Lower lobe of right lung (tissue), 2 donors: ENCODE data around the gene CHSY1. TPM values are rescaled to one million over a fixed set of nuclear protein-coding genes. Genes with fewer than 3 reads are reported as not detected.

ENCODE experiments used
- ATAC-seq, 2 donors: fragments of 200-7000 bp; cut with Tn5 transposase; one replicate each; pipeline ENCODE4 v1.9.1; 2020 to 2022; ENCODE audit warnings: mild to moderate bottlenecking in 2 of 2, moderate library complexity in 2 of 2
- DNase-seq: peaks from one replicate; pipeline ENCODE4 v3.0.0-alpha.2; 2020
- H3K27ac ChIP-seq: fragments of 200-600 bp; one replicate; pipeline ENCODE4 v1.8.0; 2022
- H3K27me3 ChIP-seq: fragments of 200-600 bp; one replicate; pipeline ENCODE4 v1.8.0; 2022; ENCODE audit warnings: low read depth
- H3K36me3 ChIP-seq: fragments of 200-600 bp; one replicate; pipeline ENCODE4 v1.8.0; 2022; ENCODE audit warnings: mild to moderate bottlenecking
- H3K4me1 ChIP-seq: fragments of 200-600 bp; one replicate; pipeline ENCODE4 v1.8.0; 2022
- H3K4me3 ChIP-seq: fragments of 200-600 bp; one replicate; pipeline ENCODE4 v1.8.0; 2022; ENCODE audit warnings: mild to moderate bottlenecking
- H3K9me3 ChIP-seq: fragments of 200-600 bp; one replicate; pipeline ENCODE4 v1.8.0; 2022
- CTCF ChIP-seq: fragments of 200-600 bp; IDR thresholded peaks from one replicate; pipeline ENCODE4 v1.8.0; 2022; ENCODE audit warnings: antibody characterized with exemption, mild to moderate bottlenecking
- intact Hi-C: fragments of 100-400 bp; cut with DNase I; formaldehyde crosslinking; loops from one replicate; pipeline ENCODE4 v1.11.0; 2022
- total RNA-seq: library from RNA; stranded (reverse); fragmentation: NEBNext Ultra II Directional; extraction: Animal tissue kit (Norgen Biotek cat#: 25700); gene quantifications from one replicate; pipeline ENCODE4 v1.2.1, GENCODE V29; 2021
- donor health status: DM: no; HTN: yes; CAD: no; lungs with severe emphysema.

The CHSY1 gene
- total RNA-seq, 1 donor from 2014 or later: 25.6 TPM

DNA sequence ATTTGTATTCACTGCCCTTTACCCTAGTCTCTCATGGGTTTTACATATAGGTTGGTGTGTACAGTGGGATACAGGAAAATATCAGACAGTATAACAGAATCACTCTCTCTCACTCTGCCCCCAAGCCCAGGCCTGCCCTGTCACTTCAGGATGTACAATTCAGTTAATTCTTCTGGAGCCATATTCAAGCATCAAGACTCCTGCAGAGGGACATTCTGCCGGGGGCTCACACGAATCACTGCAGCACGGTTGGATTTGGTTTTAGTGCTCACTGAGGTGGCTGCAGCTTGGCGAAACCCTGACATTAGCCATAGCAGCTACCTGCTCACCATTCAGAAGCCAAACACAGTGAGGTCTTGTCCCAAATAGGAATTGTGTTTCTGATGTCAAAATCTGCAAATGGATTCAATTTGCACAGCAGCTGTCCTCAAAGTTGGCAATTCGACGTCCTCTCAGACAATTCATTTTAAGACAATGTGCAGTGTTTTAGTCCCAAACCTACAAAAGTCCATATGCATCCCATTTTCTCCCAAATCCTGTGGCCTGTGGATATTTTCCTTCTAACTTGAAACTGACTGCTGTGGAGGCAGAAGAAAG, 82.9 kb downstream of the CHSY1 start:
- H3K27ac ChIP-seq: peak overlapping the region; percentile 92
- H3K36me3 ChIP-seq: no peaks in the 10 kb centered on the region
- TF ChIP-seq CTCF: no peak
- H3K4me3 ChIP-seq: peak overlapping the region; percentile 16
- DNase-seq: no peak
- peaks cover 54% of the 10 kb centered on the region for H3K4me1 ChIP-seq
- no peaks in the 10 kb centered on the region for H3K27me3 ChIP-seq
- no peak for ATAC-seq
- H3K9me3 ChIP-seq: peaks cover 27% of the 10 kb centered on the region
- intact Hi-C loops: no loop called here

- H3K27ac ChIP-seq: peak overlapping the region; percentile 92
- H3K36me3 ChIP-seq: no peaks in the 10 kb centered on the region
- H3K4me1 ChIP-seq: peaks cover 56% of the 10 kb centered on the region
- TF ChIP-seq CTCF: no peak
- no peaks in the 10 kb centered on the region for H3K27me3 ChIP-seq
- peak in 1 of 2 donors; percentile 45 for ATAC-seq
- intact Hi-C loops: no loop called here
- H3K9me3 ChIP-seq: peaks cover 27% of the 10 kb centered on the region
- no peak for DNase-seq
- H3K4me3 ChIP-seq: peak overlapping the region; percentile 16
These were observed 83.4 kb downstream of the CHSY1 start for GRCh38 chr15:101168463-101168824.

DNA sequence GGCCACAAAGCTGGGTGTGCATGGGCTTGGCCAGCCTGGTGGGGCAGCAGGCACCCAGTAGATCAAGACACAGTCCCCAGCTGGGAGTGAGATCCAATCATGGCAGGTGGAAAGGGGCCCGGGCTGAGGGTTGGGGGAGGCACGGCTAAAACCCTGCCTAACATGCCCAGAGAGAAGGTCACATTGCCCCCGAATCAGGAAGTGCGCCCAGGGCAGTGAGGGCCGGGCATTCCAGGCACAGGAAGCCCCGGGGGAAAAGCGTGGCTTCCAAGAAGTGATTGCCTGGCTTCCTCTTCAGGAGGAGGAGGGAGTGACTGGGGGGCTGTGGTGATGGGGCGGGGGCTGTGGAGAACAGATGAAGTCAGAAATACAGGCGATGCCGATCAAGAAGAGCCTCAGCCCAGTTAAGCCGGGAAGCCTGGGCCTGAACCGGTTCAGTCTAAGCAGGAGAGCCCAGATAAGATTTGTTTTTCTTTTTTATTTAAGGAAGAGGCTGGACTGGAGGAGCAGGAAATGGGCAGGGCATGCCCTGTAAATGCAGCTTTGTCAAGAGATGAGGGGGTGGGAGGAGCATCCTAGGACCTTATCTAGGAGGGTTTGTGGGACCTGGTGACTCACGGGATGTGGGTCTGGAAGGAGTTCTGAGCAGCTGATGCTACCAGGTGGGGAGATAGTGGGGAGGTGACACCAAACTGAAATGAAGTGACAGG, 83.9 kb downstream of the CHSY1 start:
- intact Hi-C loops: no loop called here
- Histone ChIP-seq H3K36me3 (no peaks in the 10 kb centered on the region), H3K27me3 (no peaks in the 10 kb centered on the region), H3K4me1 (peaks cover 61% of the 10 kb centered on the region), H3K9me3 (peaks cover 27% of the 10 kb centered on the region), H3K27ac (peak overlapping the region; percentile 92), H3K4me3 (peak overlapping the region; percentile 16)
- ATAC-seq: peak; percentile 85 to 88
- peak; percentile 73 for DNase-seq
- no peak for TF ChIP-seq CTCF

GRCh38 chr15:101167411-101167752, 84.5 kb downstream of the CHSY1 start:
- H3K4me1 ChIP-seq: peaks cover 64% of the 10 kb centered on the region
- no peak for TF ChIP-seq CTCF
- no peaks in the 10 kb centered on the region for H3K36me3 ChIP-seq

GRCh38 chr15:101165905-101166471, 85.9 kb downstream of the CHSY1 start:
- H3K4me1 ChIP-seq: peaks cover 53% of the 10 kb centered on the region
- no peaks in the 10 kb centered on the region for H3K36me3 ChIP-seq
- no peak overlapping the region for H3K4me3 ChIP-seq
- peak overlapping the region; percentile 92 for H3K27ac ChIP-seq
- no peak for TF ChIP-seq CTCF
- DNase-seq: no peak
- peaks cover 27% of the 10 kb centered on the region for H3K9me3 ChIP-seq
- intact Hi-C loops: no loop called here
- no peaks in the 10 kb centered on the region for H3K27me3 ChIP-seq
- no peak for ATAC-seq

More at GRCh38 chr15:101167411-101167752, 84.5 kb downstream of the CHSY1 start:
- Histone ChIP-seq H3K27me3 (no peaks in the 10 kb centered on the region), H3K9me3 (peaks cover 27% of the 10 kb centered on the region), H3K27ac (peak overlapping the region; percentile 92), H3K4me3 (peak overlapping the region; percentile 16)
- intact Hi-C loops: no loop called here
- peak in 1 of 2 donors; percentile 44 for ATAC-seq
- no peak for DNase-seq
